ENCODE results near the gene SLC35F4. TPM values are rescaled to one million over a fixed set of nuclear protein-coding genes. Genes with fewer than 3 reads are reported as not detected.
A peak's percentile ranks its signal among the peaks of the same experiment; 100 is the strongest.

SLC35F4 gene
- total RNA-seq, 1 donor from 2014 or later, result 0.05 TPM

GRCh38 chr14:57634335-57634734 lies 231.6 kb downstream of the SLC35F4 start:
- no peak for DNase-seq (ENCODE audit: low read depth)

GRCh38 chr14:57632649-57633048 lies 233.2 kb downstream of the SLC35F4 start:
- no peak for DNase-seq (ENCODE audit: low read depth)

GRCh38 chr14:57617510-57617909 lies 248.4 kb downstream of the SLC35F4 start:
- peak; percentile 51 for DNase-seq (ENCODE audit: low read depth)

GRCh38 chr14:57612946-57613345 lies 252.9 kb downstream of the SLC35F4 start:
- no peak for DNase-seq (ENCODE audit: low read depth)

- DNase-seq (ENCODE audit: low read depth), result peak; percentile 30
Observed at GRCh38 chr14:57611555-57612075, 254.3 kb downstream of the SLC35F4 start.

- DNase-seq (ENCODE audit: low read depth), result no peak
Observed at GRCh38 chr14:57610631-57611030, 255.3 kb downstream of the SLC35F4 start.

GRCh38 chr14:57609192-57610075 lies 256.5 kb downstream of the SLC35F4 start:
- DNase-seq (ENCODE audit: low read depth), result no peak

GRCh38 chr14:57607086-57607485 lies 258.8 kb downstream of the SLC35F4 start:
- no peak for DNase-seq (ENCODE audit: low read depth)

GRCh38 chr14:57583396-57583795 lies 282.5 kb downstream of the SLC35F4 start:
- DNase-seq (ENCODE audit: low read depth), result no peak

- DNase-seq (ENCODE audit: low read depth), result no peak
Observed at GRCh38 chr14:57582746-57583145, 283.1 kb downstream of the SLC35F4 start.

GRCh38 chr14:57578801-57579200 lies 287.1 kb downstream of the SLC35F4 start:
- DNase-seq (ENCODE audit: low read depth), result peak; percentile 45

GRCh38 chr14:57576498-57576897 lies 289.4 kb downstream of the SLC35F4 start:
- DNase-seq (ENCODE audit: low read depth), result no peak

- DNase-seq (ENCODE audit: low read depth), result no peak
Observed at GRCh38 chr14:57575482-57575881, 290.4 kb downstream of the SLC35F4 start.

GRCh38 chr14:57574617-57575288 lies 291.1 kb downstream of the SLC35F4 start:
- DNase-seq (ENCODE audit: low read depth), result peak; percentile 60

GRCh38 chr14:57573173-57573572 lies 292.7 kb downstream of the SLC35F4 start:
- peak; percentile 57 for DNase-seq (ENCODE audit: low read depth)

GRCh38 chr14:57568554-57568953 lies 297.3 kb downstream of the SLC35F4 start:
- no peak for DNase-seq (ENCODE audit: low read depth)

GRCh38 chr14:57567220-57567619 lies 298.7 kb downstream of the SLC35F4 start:
- no peak for DNase-seq (ENCODE audit: low read depth)

- peak; percentile 79 for DNase-seq (ENCODE audit: low read depth)
Observed at GRCh38 chr14:57560681-57561080, 305.2 kb downstream of the SLC35F4 start.

- DNase-seq (ENCODE audit: low read depth), result peak; percentile 60
Observed at GRCh38 chr14:57559576-57559975, 306.3 kb downstream of the SLC35F4 start.

- DNase-seq (ENCODE audit: low read depth), result peak; percentile 72
Observed at GRCh38 chr14:57549765-57550420, 316.0 kb downstream of the SLC35F4 start.

GRCh38 chr14:57549016-57549564 lies 316.8 kb downstream of the SLC35F4 start:
- no peak for DNase-seq (ENCODE audit: low read depth)

GRCh38 chr14:57547131-57547530 lies 318.8 kb downstream of the SLC35F4 start:
- no peak for DNase-seq (ENCODE audit: low read depth)
